NCI-H2081 treated with DMSO at 0.1 percent for 48 hours (cell line): ENCODE data around the gene RTBDN.
"Not testable (repeated sequence)": the region's sequence is repeated elsewhere in the genome, so short reads cannot be mapped to it uniquely, and the experiment has no call there.

Experiments
- DNase-seq: peaks from one replicate; lab custom pipeline; 2025; lab: John Stamatoyannopoulos, UW

Gene RTBDN

GRCh38 chr19:12817810-12818209 is 16.6 kb downstream of the RTBDN start:
- not testable (repeated sequence) for DNase-seq

- not testable (repeated sequence) for DNase-seq
These were observed 17.2 kb downstream of the RTBDN start for GRCh38 chr19:12817188-12817587.

GRCh38 chr19:12815088-12815487 is 19.3 kb downstream of the RTBDN start:
- no peak for DNase-seq

GRCh38 chr19:12806242-12807081 is 27.9 kb downstream of the RTBDN start, which contains the start of gene RNASEH2A:
Gene RNASEH2A (plus strand): TSS chr19:12806584. CDS start chr19:12806674, 90 bp downstream.
- DNase-seq = peak; percentile 68

GRCh38 chr19:12804051-12804450 is 30.3 kb downstream of the RTBDN start:
- no peak for DNase-seq

GRCh38 chr19:12802267-12803106 is 31.9 kb downstream of the RTBDN start:
- no peak for DNase-seq

GRCh38 chr19:12801466-12802266 is 32.7 kb downstream of the RTBDN start, which contains the start of the genes PRDX2 and THSD8:
Gene PRDX2 (minus strand): TSS chr19:12801800. CDS start chr19:12801261, 539 bp downstream.
Gene THSD8 (plus strand): TSS chr19:12802069. CDS start chr19:12802072, 3 bp downstream.
- DNase-seq = no peak

GRCh38 chr19:12800923-12801465 is 33.4 kb downstream of the RTBDN start:
- DNase-seq = no peak

- DNase-seq = no peak
These were observed 34.0 kb downstream of the RTBDN start for GRCh38 chr19:12800466-12800770.

GRCh38 chr19:12799742-12800465 is 34.5 kb downstream of the RTBDN start:
- DNase-seq = no peak

- not testable (repeated sequence) for DNase-seq
These were observed 36.8 kb downstream of the RTBDN start for GRCh38 chr19:12797607-12798006.

GRCh38 chr19:12797141-12797587 is 37.2 kb downstream of the RTBDN start:
- no peak for DNase-seq

- DNase-seq = peak; percentile 18
These were observed 38.0 kb downstream of the RTBDN start for GRCh38 chr19:12796146-12797071.

GRCh38 chr19:12794971-12795381 is 39.4 kb downstream of the RTBDN start:
- DNase-seq = no peak

GRCh38 chr19:12794196-12794941 is 40.0 kb downstream of the RTBDN start:
- no peak for DNase-seq

- DNase-seq = peak; percentile 28
These were observed 40.8 kb downstream of the RTBDN start for GRCh38 chr19:12793290-12794195.

- no peak for DNase-seq
These were observed 41.5 kb downstream of the RTBDN start for GRCh38 chr19:12792853-12793289.
